NCI-H345 treated with DMSO at 0.1 percent for 48 hours (cell line): Measurements from ENCODE around the gene PTTG2.
A peak's percentile ranks its signal among the peaks of the same experiment; 100 is the strongest.

Source experiments
- DNase-seq: peaks from one replicate; lab custom pipeline; 2025; ENCODE audit not compliant: unreplicated experiment; lab: John Stamatoyannopoulos, UW

The PTTG2 gene

GRCh38 chr4:37983951-37984350 is 23.8 kb downstream of the PTTG2 start:
- no peak for DNase-seq

- DNase-seq: no peak
These were observed 25.6 kb downstream of the PTTG2 start for GRCh38 chr4:37985730-37986275.

GRCh38 chr4:37988670-37989069 is 28.5 kb downstream of the PTTG2 start:
- no peak for DNase-seq

- DNase-seq: no peak
These were observed 29.4 kb downstream of the PTTG2 start for GRCh38 chr4:37989398-37990260.

GRCh38 chr4:37990731-37991245 is 30.6 kb downstream of the PTTG2 start:
- DNase-seq: no peak

GRCh38 chr4:37991623-37992410 is 31.6 kb downstream of the PTTG2 start:
- DNase-seq: no peak

GRCh38 chr4:37993806-37994205 is 33.6 kb downstream of the PTTG2 start:
- no peak for DNase-seq

GRCh38 chr4:37994569-37994968 is 34.4 kb downstream of the PTTG2 start:
- DNase-seq: no peak

- no peak for DNase-seq
These were observed 35.2 kb downstream of the PTTG2 start for GRCh38 chr4:37995299-37995821.

GRCh38 chr4:37995981-37996775 is 36.0 kb downstream of the PTTG2 start:
- no peak for DNase-seq

GRCh38 chr4:37998226-37998625 is 38.0 kb downstream of the PTTG2 start:
- DNase-seq: no peak

- peak; percentile 7 for DNase-seq
These were observed 39.0 kb downstream of the PTTG2 start for GRCh38 chr4:37999000-37999716.

GRCh38 chr4:37999965-38000364 is 39.8 kb downstream of the PTTG2 start:
- no peak for DNase-seq

GRCh38 chr4:38001927-38002326 is 41.7 kb downstream of the PTTG2 start:
- no peak for DNase-seq

- no peak for DNase-seq
These were observed 42.4 kb downstream of the PTTG2 start for GRCh38 chr4:38002451-38003071.

- DNase-seq: no peak
These were observed 42.9 kb downstream of the PTTG2 start for GRCh38 chr4:38003102-38003501.

GRCh38 chr4:38003628-38004027 is 43.4 kb downstream of the PTTG2 start:
- DNase-seq: no peak

GRCh38 chr4:38004062-38004461 is 43.9 kb downstream of the PTTG2 start:
- DNase-seq: no peak

- DNase-seq: no peak
These were observed 44.7 kb downstream of the PTTG2 start for GRCh38 chr4:38004887-38005286.

GRCh38 chr4:38005637-38006036 is 45.4 kb downstream of the PTTG2 start:
- no peak for DNase-seq
